HG03575 (cell line): ENCODE results near the gene CARM1.
"Not testable (repeated sequence)": the region's sequence is repeated elsewhere in the genome, so short reads cannot be mapped to it uniquely, and the experiment has no call there.

ENCODE experiments used
- ATAC-seq: cut with Tn5 transposase; IDR thresholded peaks from one replicate; pipeline ENCODE4 v1.9.1; 2021; ENCODE audit not compliant: unreplicated experiment, insufficient number of reproducible peaks, low FRiP score; ENCODE audit errors: extremely low read depth

CARM1 gene

DNA sequence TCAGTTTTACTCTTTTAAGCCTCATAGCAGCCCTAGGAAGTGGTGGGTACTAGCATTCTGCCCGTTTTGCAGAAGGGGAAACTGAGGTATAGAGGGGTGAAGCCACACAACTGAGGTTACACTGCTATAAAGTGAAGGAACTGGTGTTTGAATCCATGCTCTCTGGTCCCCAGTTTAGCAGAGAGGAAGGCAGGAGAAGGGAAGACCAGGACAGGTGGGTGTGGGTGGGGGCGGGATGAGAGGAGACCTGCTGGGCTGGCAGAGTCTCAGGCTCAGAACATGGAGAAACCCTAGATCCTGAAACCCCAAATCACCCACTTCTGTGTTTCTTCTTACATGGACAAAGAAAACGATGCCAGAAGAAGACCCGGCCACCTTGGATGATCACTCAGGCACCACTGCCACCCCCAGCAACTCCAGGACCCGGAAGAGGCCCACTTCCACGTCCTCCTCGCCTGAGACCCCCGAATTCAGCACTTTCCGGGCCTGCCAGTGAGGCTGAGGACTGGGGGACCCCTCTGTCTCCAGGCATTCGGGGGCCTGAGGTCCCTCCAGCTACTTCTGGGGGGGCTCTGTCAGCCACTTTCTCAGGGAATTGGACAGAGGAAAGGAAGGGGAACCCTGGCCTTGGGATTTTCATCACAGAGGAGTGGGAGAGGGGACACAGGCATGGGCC is 2.3 kb upstream of the CARM1 start:
- ATAC-seq, result no peak

- not testable (repeated sequence) for ATAC-seq
Observed at GRCh38 chr19:10869872-10870311, 1.5 kb upstream of the CARM1 start.

DNA sequence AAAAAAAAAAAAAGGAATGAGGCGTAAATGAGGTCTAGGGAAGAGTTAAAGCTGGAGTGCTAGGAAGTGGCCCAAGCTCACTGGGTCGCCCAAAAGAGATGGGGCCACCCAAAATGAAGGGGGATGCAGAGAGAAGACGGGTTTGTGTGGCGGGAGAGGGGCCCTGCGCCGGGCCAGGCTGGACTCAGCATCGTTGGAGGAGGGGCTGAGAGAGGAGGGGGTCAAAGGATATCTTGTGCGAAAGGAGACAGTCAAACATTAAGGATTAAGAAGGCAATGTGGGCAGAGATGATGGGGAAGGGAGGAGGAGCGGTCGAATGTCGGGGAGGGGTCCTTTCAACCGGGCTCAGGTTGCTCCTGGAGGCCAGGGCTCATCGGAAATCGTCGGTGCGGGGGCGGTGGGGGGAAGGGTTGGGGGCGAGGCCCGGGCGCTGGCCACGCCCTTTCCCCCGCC is 825 bp upstream of the CARM1 start:
- ATAC-seq, result no peak

DNA sequence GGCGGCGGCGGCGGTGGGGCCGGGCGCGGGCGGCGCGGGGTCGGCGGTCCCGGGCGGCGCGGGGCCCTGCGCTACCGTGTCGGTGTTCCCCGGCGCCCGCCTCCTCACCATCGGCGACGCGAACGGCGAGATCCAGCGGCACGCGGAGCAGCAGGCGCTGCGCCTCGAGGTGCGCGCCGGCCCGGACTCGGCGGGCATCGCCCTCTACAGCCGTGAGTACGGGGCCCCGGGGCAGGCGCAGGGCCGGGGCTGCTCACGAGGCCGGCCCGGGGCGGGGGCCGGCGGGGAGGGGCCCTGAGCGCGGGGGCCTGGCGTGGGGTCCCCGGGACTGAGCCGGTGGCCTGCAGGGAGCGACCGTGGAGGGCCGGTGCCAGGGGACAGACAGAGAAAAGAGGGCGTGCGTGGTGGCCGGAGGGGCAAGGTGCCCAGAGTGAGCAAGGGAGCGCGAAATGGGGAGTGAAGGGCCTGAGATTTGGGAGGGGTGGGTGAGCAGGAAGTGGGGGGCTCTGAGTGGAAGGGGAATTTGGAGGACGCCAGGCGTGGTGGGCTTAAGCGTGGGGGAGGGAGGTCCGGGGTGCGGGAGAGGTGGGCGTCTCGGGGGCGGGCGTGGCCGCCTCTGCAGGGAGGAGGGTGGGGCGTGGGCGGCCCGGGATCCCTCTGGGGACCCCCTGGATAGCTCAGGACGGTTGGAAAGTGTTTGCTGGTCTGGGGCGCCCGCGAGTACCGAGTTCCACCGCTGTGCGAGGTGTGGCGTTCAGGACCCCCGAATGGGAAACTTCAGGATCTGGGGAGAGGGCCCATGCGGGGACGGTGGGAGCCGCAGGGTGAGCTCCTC is 575 bp downstream of the CARM1 start:
- ATAC-seq, result no peak

DNA sequence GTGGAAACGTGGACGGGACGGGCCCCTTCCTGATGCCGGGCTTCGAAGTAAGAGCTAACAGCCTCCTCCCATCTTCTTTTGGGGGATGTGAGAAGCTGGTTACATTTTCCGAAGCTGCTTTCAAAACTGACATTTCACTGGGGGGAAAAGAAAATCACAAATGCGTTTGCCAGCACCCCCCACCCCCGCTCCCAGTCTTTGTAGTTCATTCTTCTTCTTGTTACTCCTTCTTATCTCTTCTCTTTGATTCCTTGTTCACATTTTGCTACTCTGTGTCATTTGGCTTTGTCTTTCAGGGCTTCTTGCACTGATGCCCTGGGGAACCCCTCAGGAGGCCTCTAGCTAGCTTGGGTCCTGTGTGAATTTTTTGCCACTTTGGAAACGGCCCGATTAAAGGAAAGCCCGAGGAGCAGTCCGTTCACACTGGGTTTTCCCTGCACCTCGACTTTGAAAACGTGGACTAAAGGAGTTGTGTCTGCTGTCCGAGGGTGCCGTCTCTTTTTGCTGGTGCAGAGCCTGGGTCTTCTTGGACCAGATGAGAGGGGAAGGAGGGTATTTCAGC is 1.3 kb downstream of the CARM1 start:
- ATAC-seq, result no peak

DNA sequence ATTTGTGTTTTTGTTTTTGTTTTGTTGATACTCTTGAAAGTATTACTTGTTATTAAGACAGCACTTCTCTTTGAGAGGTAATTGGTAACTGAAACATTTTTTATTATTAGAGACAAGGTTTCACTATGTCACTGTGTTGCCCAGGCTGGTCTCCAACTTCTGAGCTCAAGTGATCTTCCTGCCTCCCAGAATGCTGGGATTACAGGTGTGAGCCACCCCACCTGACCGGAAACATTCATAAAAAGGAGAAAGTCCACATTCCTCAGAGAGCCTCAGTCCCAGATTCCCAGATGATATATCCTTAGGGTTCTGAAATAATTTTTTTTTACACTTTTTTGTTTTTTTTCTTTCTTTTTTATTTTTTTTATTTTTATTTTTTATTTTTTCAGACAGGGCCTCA is 2.7 kb downstream of the CARM1 start:
- no peak for ATAC-seq

GRCh38 chr19:10876459-10877240 is 5.3 kb downstream of the CARM1 start:
- ATAC-seq, result peak; percentile 37

DNA sequence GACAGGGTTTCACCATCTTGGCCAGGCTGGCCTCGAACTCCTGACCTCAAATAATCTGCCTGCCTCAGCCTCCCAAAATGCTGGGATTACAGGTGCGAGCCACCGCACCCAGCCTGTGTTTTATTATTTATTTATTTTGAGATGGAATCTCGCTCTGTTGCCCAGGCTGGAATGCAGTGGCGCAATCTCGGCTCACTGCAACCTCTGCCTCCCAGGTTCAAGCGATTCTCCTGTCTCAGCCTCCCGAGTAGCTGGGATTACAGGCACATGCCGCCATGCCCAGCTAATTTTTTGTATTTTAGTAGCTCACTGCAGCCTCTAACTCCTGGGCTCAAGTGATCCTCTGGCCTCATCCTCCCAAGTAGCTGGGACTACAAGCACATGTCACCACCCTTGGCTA is 6.3 kb downstream of the CARM1 start:
- not testable (repeated sequence) for ATAC-seq

GRCh38 chr19:10878253-10878652 is 6.9 kb downstream of the CARM1 start:
- no peak for ATAC-seq

DNA sequence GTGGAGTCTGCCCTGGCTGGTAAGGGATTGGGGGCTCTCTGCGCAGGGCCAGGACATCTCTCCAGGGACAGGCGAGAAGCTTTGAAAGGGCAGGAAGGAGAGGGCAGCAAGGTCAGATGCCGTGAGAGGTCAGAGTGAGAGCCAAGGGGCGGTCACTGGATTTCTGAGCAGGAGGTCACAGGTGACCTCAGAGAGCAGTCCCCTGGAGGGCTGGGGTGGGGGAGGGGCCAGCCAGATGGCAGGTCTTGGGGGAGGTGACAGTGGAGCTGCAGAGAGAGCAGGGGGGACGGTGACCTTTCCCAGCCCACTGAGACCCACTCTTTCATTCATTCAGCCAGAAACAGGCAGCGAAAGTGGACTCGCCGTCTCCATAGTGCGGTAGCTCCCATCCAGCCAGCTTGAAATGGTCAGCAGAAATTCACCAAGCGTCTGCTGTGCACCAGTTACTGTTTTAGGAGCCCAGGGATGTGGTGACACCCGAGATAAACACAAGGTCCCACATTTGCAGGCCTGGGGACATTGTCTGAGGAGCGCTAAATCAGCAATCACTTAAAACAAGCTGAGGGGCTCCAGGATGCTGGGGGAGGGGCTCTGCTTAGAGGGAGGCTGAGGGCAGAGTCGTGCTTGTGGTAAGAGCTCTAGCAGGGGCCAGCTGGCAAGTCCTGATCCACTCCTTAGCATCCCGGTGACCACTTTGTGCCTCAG is 10.2 kb downstream of the CARM1 start:
- no peak for ATAC-seq

DNA sequence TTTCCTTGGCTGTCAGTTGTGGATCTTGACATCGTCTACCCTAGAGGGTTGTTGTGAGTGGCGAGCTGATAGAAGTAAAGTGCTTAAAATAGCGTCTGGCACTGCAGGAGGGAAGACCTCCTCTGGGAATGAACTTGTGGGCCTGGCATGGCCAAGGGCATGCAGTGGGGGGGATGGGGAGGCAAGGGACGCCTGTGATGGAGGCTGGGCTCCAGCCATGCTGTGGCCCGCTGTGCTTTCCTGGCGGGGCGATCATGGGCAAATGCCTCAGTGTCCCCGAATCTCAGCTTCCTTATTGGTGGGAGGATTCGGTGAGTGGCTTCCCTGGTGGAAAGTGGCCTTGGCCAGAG is 10.7 kb downstream of the CARM1 start:
- ATAC-seq, result no peak

DNA sequence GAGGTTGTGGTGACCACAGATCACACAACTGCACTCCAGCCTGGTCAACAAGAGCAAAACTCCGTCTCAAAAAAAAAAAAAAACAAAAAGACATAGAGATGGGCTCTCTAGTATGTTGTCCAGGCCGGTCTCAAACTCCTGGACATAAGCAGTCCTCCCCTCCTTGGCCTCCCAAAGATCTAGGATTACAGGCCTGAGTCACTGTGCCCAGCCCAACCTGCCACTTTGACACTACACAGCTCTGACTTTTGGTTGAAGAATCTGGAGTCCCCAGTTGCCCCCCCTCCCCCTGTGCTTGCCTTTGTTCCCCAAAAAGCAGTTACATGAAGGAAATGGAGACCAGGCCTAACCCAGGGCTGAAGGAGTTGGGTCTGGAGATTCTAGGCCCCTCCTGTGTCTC is 12.9 kb downstream of the CARM1 start:
- no peak for ATAC-seq

GRCh38 chr19:10885201-10886169 is 14.1 kb downstream of the CARM1 start:
- no peak for ATAC-seq

GRCh38 chr19:10887616-10888367 is 16.4 kb downstream of the CARM1 start:
- no peak for ATAC-seq

GRCh38 chr19:10888421-10888866 is 17.1 kb downstream of the CARM1 start:
- no peak for ATAC-seq

DNA sequence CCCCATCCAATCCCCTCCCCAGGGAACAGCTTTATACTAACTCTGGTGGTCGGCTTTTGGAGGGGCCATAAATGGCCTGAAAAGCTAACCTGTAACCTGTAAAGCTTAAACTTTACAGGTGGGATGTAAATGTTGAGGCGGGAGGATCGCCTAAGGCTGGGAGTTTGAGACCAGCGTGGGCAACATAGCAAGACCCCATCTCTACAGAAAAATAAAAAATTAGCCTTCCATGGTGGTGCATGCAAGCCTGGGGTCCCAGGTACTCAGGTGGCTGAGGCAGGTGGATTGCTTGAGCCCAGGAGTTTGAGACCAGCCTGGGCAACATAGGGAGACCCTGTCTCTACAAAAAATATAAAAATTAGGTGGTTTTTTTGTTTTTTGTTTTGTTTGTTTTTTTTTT is 18.5 kb downstream of the CARM1 start:
- ATAC-seq, result no peak
